Progenitor cell of endocrine pancreas (in vitro differentiated cells): ENCODE results near the gene FSIP2. TPM values are rescaled to one million over a fixed set of nuclear protein-coding genes. Genes with fewer than 3 reads are reported as not detected.

ENCODE experiments used
- DNase-seq: peaks from one replicate; pipeline ENCODE4 v3.0.0; 2021; ENCODE audit warnings: low spot score; ENCODE audit not compliant: unreplicated experiment
- H3K27ac Mint-ChIP-seq: 2 replicates; pipeline ENCODE4 v1.8.0; 2021; ENCODE audit warnings: mild to moderate bottlenecking, moderate library complexity, mixed read lengths
- H3K27me3 Mint-ChIP-seq: 2 replicates; pipeline ENCODE4 v1.8.0; 2021; ENCODE audit warnings: mixed read lengths
- H3K36me3 Mint-ChIP-seq: 2 replicates; pipeline ENCODE4 v1.8.0; 2022; ENCODE audit warnings: mixed read lengths; ENCODE audit not compliant: insufficient read depth
- H3K4me1 Mint-ChIP-seq: 2 replicates; pipeline ENCODE4 v1.8.0; 2021; ENCODE audit warnings: low read depth, mixed read lengths
- H3K4me3 Mint-ChIP-seq: 2 replicates; pipeline ENCODE4 v1.8.0; 2021; ENCODE audit warnings: low read depth, mild to moderate bottlenecking, moderate library complexity, mixed read lengths
- H3K9me3 Mint-ChIP-seq: 2 replicates; pipeline ENCODE4 v1.8.0; 2021; ENCODE audit warnings: low read depth, mixed read lengths
- CTCF ChIP-seq: fragments of 200-600 bp; sonication (generic); IDR thresholded peaks from one replicate; pipeline ENCODE4 v1.5.0; 2021; ENCODE audit warnings: antibody characterized with exemption, mild to moderate bottlenecking; ENCODE audit not compliant: unreplicated experiment
- total RNA-seq: library from RNA; stranded (reverse); gene quantifications from 2 replicates; pipeline ENCODE4 v1.2.1, GENCODE V29; 2021

The FSIP2 gene
- total RNA-seq, 1 donor from 2014 or later: 19.4 TPM

- Mint-ChIP-seq H3K9me3 (peaks cover 4% of the 10 kb centered on the region), H3K27ac (no peak overlapping the region), H3K27me3 (no peaks in the 10 kb centered on the region)
Observed at GRCh38 chr2:185793532-185794345, 55.1 kb downstream of the FSIP2 start.

GRCh38 chr2:185796758-185797157, 58.2 kb downstream of the FSIP2 start:
- no peak for DNase-seq
- no peak for TF ChIP-seq CTCF
- Mint-ChIP-seq H3K4me3 (no peak overlapping the region), H3K4me1 (peaks cover 7% of the 10 kb centered on the region), H3K27me3 (no peaks in the 10 kb centered on the region), H3K9me3 (peaks cover 4% of the 10 kb centered on the region), H3K27ac (no peak overlapping the region), H3K36me3 (peaks cover 16% of the 10 kb centered on the region)

More at GRCh38 chr2:185793532-185794345, 55.1 kb downstream of the FSIP2 start:
- DNase-seq: no peak
- Mint-ChIP-seq H3K4me3 (no peak overlapping the region), H3K4me1 (peaks cover 2% of the 10 kb centered on the region), H3K36me3 (peaks cover 15% of the 10 kb centered on the region)
- no peak for TF ChIP-seq CTCF

GRCh38 chr2:185802926-185803325, 64.3 kb downstream of the FSIP2 start:
- H3K9me3 Mint-ChIP-seq: peaks cover 25% of the 10 kb centered on the region
- peaks cover 13% of the 10 kb centered on the region for H3K36me3 Mint-ChIP-seq
- H3K27ac Mint-ChIP-seq: no peak overlapping the region
- H3K4me1 Mint-ChIP-seq: peaks cover 5% of the 10 kb centered on the region
- H3K27me3 Mint-ChIP-seq: no peaks in the 10 kb centered on the region
- no peak overlapping the region for H3K4me3 Mint-ChIP-seq
- no peak for TF ChIP-seq CTCF
- DNase-seq: no peak

- no peak overlapping the region for H3K27ac Mint-ChIP-seq
- peaks cover 38% of the 10 kb centered on the region for H3K9me3 Mint-ChIP-seq
- no peaks in the 10 kb centered on the region for H3K4me1 Mint-ChIP-seq
- H3K4me3 Mint-ChIP-seq: no peak overlapping the region
- peaks cover 16% of the 10 kb centered on the region for H3K36me3 Mint-ChIP-seq
- H3K27me3 Mint-ChIP-seq: peaks cover 13% of the 10 kb centered on the region
- no peak for TF ChIP-seq CTCF
- DNase-seq: no peak
Observed at GRCh38 chr2:185806783-185807182, 68.2 kb downstream of the FSIP2 start.

- Mint-ChIP-seq H3K36me3 (peaks cover 16% of the 10 kb centered on the region), H3K27me3 (peaks cover 15% of the 10 kb centered on the region), H3K4me3 (no peak overlapping the region), H3K4me1 (no peaks in the 10 kb centered on the region), H3K9me3 (peaks cover 38% of the 10 kb centered on the region), H3K27ac (no peak overlapping the region)
- TF ChIP-seq CTCF: no peak
- DNase-seq: no peak
Observed at GRCh38 chr2:185807351-185807750, 68.7 kb downstream of the FSIP2 start.
